ENCODE measurements around the gene NRF1.
"Not testable (repeated sequence)": the region's sequence is repeated elsewhere in the genome, so short reads cannot be mapped to it uniquely, and the experiment has no call there.

Gene NRF1

GRCh38 chr7:129649128-129649690 is 37.7 kb downstream of the NRF1 start:
- DNase-seq: no peak

DNA sequence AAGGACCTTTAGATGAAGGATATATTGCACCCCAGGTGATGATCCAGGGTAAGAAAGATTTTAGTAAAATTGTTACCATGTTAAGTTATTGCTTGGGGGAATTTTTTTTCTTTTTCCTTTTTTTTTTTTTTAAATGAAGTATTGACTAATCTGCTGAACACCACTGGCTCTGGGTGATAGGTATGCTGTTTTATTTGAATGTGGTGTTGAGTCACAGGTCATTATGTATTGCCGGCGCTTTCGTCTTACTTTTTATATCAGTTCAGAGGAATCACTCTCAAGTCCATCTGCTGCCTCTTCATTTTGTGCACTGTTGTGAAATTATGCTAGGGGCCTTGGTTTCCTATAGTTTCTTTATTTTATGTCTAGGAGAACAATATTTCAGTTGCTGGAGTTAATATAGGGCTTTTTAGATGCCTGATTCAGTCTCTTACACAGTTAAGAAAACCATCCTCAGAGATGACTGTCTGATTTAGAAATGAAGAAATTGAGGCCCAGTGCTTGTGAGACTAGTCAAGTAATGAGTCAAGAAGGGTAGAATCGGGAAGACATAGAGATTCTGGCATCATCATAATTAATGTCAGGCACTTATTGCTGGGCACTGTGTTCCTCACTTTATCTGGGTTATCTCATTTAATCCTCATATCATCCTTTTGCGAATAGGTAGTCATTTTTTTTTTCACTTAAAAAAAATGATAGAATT is 38.7 kb downstream of the NRF1 start:
- no peak for DNase-seq

DNA sequence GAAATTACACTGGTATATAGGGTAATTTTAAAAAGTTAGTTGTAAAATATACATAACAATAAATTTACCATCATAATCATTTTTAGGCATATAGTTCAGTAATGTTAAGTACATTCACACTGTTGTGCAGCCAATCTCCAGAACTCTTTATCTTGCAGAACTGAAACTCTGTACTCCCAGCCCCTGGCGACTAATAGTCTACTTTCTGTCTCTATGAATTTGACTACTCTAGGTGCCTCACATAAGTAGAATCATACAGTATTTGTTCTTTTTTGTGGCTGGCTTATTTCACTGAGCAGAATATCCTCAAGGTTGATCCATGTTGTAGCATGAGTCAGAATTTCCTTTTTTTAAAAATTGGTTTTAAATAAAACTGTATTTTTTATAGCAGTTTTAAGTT is 41.4 kb downstream of the NRF1 start:
- DNase-seq: no peak

GRCh38 chr7:129655811-129656210 is 44.3 kb downstream of the NRF1 start:
- DNase-seq: no peak

GRCh38 chr7:129657363-129657762 is 45.8 kb downstream of the NRF1 start:
- DNase-seq: no peak

- DNase-seq: not testable (repeated sequence)
Measured at GRCh38 chr7:129659907-129660306, 48.4 kb downstream of the NRF1 start.

DNA sequence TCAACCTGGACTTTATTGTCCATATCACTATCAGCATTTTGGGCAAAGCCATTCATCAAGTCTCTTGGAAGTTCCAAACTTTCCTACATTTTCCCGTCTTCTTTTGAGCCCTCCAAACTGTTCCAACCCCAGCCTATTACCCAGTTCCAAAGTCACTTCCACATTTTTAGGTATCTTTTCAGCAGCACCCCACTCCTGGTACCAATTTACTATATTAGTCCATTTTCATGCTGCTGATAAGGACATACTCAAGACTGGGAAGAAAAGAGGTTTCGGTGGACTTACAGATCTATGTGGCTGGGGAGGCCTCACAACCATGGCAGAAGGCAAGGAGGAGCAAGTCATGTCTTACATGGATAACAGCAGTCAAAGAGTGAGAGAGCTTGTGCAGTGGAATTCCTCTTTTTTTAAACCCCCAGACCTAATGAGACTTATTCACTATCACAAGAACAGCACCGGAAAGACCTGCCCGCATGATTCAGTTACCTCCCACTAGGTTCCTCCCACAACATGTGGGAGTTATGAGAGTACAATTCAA is 50.2 kb downstream of the NRF1 start:
- DNase-seq: no peak

GRCh38 chr7:129663240-129663639 is 51.7 kb downstream of the NRF1 start:
- not testable (repeated sequence) for DNase-seq

- DNase-seq: peak; percentile 72
Measured at GRCh38 chr7:129664029-129665012, 52.8 kb downstream of the NRF1 start.

DNA sequence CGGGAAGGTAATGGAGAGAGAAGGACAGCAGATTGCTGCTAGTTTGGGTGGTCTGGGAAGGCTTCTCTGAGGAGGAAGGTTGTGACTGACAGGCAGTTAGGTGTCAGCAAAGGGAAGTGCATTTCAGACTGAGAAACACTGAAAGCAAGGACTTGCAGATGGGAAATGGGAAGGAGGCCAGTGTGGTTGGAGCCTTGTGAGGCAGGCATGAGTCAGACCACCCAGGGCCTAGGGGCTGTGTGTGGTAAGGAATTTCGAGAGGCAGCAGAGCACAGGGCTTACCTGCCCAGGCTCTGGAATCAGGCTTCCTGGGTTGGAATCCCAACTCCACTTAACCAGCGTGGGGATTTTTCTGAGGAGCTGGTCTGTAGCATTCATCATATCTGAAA is 53.5 kb downstream of the NRF1 start:
- DNase-seq: no peak

DNA sequence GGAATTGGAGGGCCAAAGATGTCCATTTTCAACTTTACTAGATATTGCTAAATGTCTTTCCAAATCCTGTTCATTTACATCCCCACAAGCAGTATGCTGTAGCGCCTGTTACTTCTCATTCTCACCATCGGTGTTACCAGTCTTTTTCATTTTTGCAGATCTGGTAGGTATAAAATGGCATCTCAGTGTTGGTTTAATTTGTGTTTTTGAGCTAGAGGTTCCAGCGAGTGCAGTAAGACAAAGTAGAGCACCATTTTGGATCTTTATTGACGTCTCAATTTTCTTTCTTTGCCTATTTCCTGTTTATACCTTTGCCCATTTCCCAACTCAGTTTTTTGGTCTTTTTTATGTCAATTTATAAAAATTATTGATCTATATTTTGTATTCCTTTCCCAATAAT is 55.6 kb downstream of the NRF1 start:
- no peak for DNase-seq

- no peak for DNase-seq
Measured at GRCh38 chr7:129667551-129667950, 56.0 kb downstream of the NRF1 start.

GRCh38 chr7:129669901-129670300 is 58.4 kb downstream of the NRF1 start:
- no peak for DNase-seq

GRCh38 chr7:129670656-129671055 is 59.1 kb downstream of the NRF1 start:
- DNase-seq: no peak

DNA sequence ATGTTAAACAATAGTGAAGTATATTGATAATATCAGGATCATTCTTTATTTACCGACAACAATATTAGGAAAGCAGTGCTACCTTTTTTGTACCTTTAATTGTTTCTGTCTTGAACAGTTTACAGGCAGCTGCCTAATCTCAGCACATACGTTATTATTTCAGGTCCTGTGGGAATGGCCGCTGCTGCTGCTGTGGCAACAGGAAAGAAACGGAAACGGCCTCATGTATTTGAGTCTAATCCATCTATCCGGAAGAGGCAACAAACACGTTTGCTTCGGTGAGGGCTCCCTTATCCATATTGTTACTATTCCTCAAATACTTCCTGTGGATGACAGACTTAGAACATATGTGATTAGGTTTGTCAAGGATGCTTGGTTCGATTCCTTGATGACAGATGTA is 59.7 kb downstream of the NRF1 start:
- DNase-seq: no peak

- not testable (repeated sequence) for DNase-seq
Measured at GRCh38 chr7:129674475-129674874, 63.0 kb downstream of the NRF1 start.

DNA sequence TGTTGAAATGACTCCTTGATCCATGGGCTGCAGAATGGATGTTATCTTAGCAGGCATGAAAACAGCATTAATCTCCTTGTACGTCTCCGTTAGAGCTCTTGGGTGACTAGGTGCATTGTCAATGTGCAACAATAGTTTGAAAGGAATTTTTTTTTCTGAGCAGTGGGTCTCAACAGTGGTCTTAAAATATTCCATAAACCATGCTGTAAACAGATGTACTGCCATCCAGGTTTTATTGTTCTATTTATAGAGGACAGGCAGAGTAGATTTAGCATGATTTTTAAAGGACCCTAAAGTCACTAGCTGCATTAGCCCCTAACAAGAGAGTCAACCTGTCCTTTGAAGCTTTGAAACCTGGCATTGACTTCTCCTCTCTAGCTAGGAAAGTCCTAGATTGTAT is 64.0 kb downstream of the NRF1 start:
- DNase-seq: no peak

DNA sequence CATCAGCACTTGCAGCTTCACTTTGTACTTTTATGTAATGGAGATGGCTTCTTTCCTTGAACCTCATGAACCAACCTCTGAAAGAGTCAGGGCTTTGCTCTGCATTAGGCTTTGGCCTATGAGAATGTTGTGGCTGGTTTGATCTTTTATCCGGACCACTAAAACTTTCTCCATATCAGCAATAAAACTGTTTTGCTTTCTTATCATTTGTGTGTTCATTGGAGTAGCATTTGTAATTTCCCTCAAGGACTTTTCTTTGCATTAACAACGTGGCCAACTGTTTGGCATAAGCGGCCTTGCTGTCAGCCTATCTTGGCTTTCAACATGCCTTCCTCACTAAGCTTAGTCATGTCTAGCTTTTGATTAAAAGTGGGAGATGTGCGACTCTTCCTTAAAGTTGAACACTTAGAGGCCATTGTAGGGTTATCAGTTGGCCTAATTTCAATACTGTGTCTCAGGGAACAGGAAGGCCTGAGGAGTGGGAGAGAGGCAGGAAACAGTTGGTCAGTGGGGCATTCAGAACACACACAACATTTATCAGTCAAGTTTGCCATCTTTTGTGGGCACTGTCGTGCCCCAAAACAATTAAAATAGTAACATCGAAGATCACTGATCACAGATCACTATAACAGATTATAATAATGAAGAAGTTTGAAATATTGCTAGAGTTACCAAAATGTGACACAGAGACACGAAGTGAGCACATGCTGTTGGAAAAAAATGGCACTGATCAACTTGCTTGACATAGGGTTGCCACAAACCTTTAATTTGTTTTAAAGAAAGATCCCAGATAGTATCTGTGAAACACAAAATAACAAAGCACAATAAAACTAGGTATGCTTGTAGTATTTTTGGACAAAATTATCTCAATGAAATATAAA is 64.7 kb downstream of the NRF1 start:
- no peak for DNase-seq

- DNase-seq: no peak
Measured at GRCh38 chr7:129677796-129678195, 66.3 kb downstream of the NRF1 start.

GRCh38 chr7:129678606-129679005 is 67.1 kb downstream of the NRF1 start:
- DNase-seq: no peak

- DNase-seq: no peak
Measured at GRCh38 chr7:129680400-129680799, 68.9 kb downstream of the NRF1 start.

DNA sequence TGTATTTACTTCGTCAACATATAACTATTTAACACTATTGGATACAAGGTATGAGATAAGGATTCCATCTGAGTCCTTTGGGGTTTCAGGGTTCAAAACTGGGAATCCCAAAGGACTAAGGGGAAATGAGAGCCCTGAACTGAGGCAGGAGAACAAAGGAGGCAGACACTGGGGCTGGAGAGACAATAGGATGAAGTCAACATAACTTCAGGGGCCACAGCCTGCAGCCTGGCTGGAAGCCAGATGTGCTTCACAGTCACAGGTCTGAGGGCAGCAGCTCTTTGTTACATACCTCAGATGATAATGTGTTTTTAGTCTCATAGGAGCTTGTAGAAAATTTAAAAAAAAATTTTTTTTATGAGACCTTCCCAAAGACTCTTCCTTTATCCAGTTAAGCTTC is 73.3 kb downstream of the NRF1 start:
- DNase-seq: no peak

DNA sequence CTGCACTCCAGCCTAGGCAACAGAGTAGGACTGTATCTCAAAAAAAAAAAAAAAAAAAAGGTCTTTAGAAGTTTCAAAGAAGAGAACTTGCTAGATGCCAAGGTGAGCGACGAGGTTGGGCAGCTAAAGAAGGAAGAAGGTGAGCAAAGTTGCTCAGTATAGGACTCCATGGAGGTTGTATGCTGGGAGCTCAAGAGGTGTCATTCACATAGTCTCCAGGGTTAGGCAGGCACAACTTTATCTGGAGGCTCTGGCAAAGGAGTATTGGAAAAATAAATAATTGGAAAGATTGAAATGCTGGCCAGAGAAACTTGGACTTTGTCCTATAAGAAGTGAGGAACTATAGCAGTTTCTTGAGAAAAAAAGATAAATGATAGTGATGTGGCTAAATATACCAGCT is 74.5 kb downstream of the NRF1 start:
- DNase-seq: no peak
